ENCODE data around the gene CCDC27.

CCDC27 gene

GRCh38 chr1:3716351-3716750 is 35.9 kb upstream of the CCDC27 start:
- H3K27me3 ChIP-seq = no peaks in the 10 kb centered on the region
- peak; percentile 40 for DNase-seq
- H3K36me3 ChIP-seq = no peaks in the 10 kb centered on the region
- H3K4me3 ChIP-seq (ENCODE audit: low read depth, low read length) = no peak overlapping the region
- TF ChIP-seq CTCF (IDR thresholded peaks at IDR 0.05; ENCODE audit: low read depth, low read length) = no peak
- no peaks in the 10 kb centered on the region for H3K9me3 ChIP-seq
- H3K4me1 ChIP-seq = peaks cover 36% of the 10 kb centered on the region

GRCh38 chr1:3717041-3717714 is 35.1 kb upstream of the CCDC27 start:
- Histone ChIP-seq H3K9me3 (no peaks in the 10 kb centered on the region), H3K36me3 (no peaks in the 10 kb centered on the region), H3K27me3 (no peaks in the 10 kb centered on the region), H3K4me1 (peaks cover 31% of the 10 kb centered on the region), H3K4me3 (ENCODE audit: low read depth, low read length) (no peak overlapping the region)
- no peak for TF ChIP-seq CTCF (IDR thresholded peaks at IDR 0.05; ENCODE audit: low read depth, low read length)
- DNase-seq = peak; percentile 28

GRCh38 chr1:3717715-3718601 is 34.3 kb upstream of the CCDC27 start:
- no peaks in the 10 kb centered on the region for H3K9me3 ChIP-seq
- peaks cover 29% of the 10 kb centered on the region for H3K4me1 ChIP-seq

GRCh38 chr1:3718764-3719163 is 33.5 kb upstream of the CCDC27 start:
- H3K27me3 ChIP-seq = no peaks in the 10 kb centered on the region
- no peaks in the 10 kb centered on the region for H3K9me3 ChIP-seq
- H3K4me1 ChIP-seq = peaks cover 25% of the 10 kb centered on the region
- no peaks in the 10 kb centered on the region for H3K36me3 ChIP-seq
- TF ChIP-seq CTCF (IDR thresholded peaks at IDR 0.05; ENCODE audit: low read depth, low read length) = no peak
- H3K4me3 ChIP-seq (ENCODE audit: low read depth, low read length) = no peak overlapping the region
- DNase-seq = no peak

More at GRCh38 chr1:3717715-3718601, 34.3 kb upstream of the CCDC27 start:
- no peak for DNase-seq
- no peaks in the 10 kb centered on the region for H3K36me3 ChIP-seq
- H3K4me3 ChIP-seq (ENCODE audit: low read depth, low read length) = no peak overlapping the region
- TF ChIP-seq CTCF (IDR thresholded peaks at IDR 0.05; ENCODE audit: low read depth, low read length) = no peak
- no peaks in the 10 kb centered on the region for H3K27me3 ChIP-seq

- H3K4me1 ChIP-seq = peaks cover 12% of the 10 kb centered on the region
- no peaks in the 10 kb centered on the region for H3K36me3 ChIP-seq
- no peak for DNase-seq
- H3K27me3 ChIP-seq = no peaks in the 10 kb centered on the region
- H3K4me3 ChIP-seq (ENCODE audit: low read depth, low read length) = no peak overlapping the region
- no peak for TF ChIP-seq CTCF (IDR thresholded peaks at IDR 0.05; ENCODE audit: low read depth, low read length)
- no peaks in the 10 kb centered on the region for H3K9me3 ChIP-seq
These were observed 30.2 kb upstream of the CCDC27 start for GRCh38 chr1:3721955-3722465.
